ENCODE measurements around the gene CLSTN3. TPM values are rescaled to one million over a fixed set of nuclear protein-coding genes. Genes with fewer than 3 reads are reported as not detected.

Gene CLSTN3
- total and polyA plus RNA-seq, 9 of the 15 experiments (the other 6 are each of a cell fraction or from before 2014, with no cell fraction given) = 0.08 to 23.2 (median 11.0) TPM

DNA sequence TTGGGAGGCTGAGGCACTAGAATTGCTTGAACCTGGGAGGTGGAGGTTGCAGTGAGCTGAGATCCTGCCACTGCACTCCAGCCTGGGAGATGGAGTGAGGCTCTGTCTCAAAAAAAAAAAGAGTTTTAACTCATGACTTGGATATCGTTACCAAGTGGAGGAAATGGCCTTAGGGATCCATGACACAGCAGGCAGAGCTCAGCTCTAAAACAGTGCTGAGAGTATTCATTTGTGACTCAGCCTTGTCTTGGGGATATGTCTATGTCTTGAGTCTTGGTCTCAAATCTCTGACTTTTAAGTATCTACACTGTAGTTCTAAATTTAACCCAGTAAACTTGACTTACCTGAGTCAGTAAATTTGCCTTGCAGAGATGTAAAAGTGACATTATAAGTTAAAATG lies 50.5 kb downstream of the CLSTN3 start:
- intact Hi-C loops (cut with micrococcal nuclease) (loop anchor here (10.0 kb wide), 1 partner anchor 216 kb away; no protein-coding TSS in a partner anchor), in situ Hi-C loops (cut with MboI) (no loop called here)
- Histone ChIP-seq H3K4me3 (no peak overlapping the region), H3K9me3 (replicated peaks; ENCODE audit: control insufficient read depth, insufficient read depth, low read depth, low read length) (no peaks in the 10 kb centered on the region), H3K4me2 (ENCODE audit: insufficient read depth, low read length) (no peak overlapping the region), H3K9ac (ENCODE audit: insufficient read depth in 1 of 2, low read depth in 2 of 2, low read length in 2 of 2) (no peak overlapping the region), H3K79me2 (ENCODE audit: control insufficient read depth, insufficient read depth, low read length) (no peaks in the 10 kb centered on the region), H3K36me3 (ENCODE audit: control insufficient read depth, insufficient read depth, low read length) (no peaks in the 10 kb centered on the region), H3K27ac (ENCODE audit: extremely low read depth, low read depth, low read length) (no peak overlapping the region), H3K9me1 (ENCODE audit: control insufficient read depth, insufficient read depth, low read length) (no peaks in the 10 kb centered on the region), H3K4me1 (replicated peaks in 1 of 2; ENCODE audit: control insufficient read depth in 2 of 2, insufficient read depth in 2 of 2, low read length in 2 of 2) (no peaks in the 10 kb centered on the region), H3K27me3 (ENCODE audit: control insufficient read depth in 2 of 2, insufficient read depth in 2 of 2, low read length in 2 of 2) (no peaks in the 10 kb centered on the region), H2AFZ (ENCODE audit: low read depth, low read length) (no peak overlapping the region), H4K20me1 (replicated peaks; ENCODE audit: control insufficient read depth, insufficient read depth, low read length) (no peaks in the 10 kb centered on the region)
- 0% methylated on average over 1 of the region's 1 CpG for WGBS (ENCODE audit: insufficient coverage, low coverage, missing lambda C conversion rate)
- DNase-seq (ENCODE audit: extremely low read depth in 1 of 4, low spot score in 3 of 4) (no peak), FAIRE-seq (no peak), ATAC-seq (no peak)
- ChIA-PET CTCF (ENCODE audit: low intra/inter-chr PET ratio) (no interaction called here), POLR2A (interaction anchor here (0.7 kb wide), 1 partner anchor 914 kb away, joined by 4 read pairs; no protein-coding TSS in a partner anchor)
- BruUV-seq (replicated peaks) = no TSS peak
- TF ChIP-seq STAG1 (CRISPR knock-in tag; IDR thresholded peaks at IDR 0.05; ENCODE audit: borderline replicate concordance) = no peak
- TF ChIP-seq, protein P1, sequence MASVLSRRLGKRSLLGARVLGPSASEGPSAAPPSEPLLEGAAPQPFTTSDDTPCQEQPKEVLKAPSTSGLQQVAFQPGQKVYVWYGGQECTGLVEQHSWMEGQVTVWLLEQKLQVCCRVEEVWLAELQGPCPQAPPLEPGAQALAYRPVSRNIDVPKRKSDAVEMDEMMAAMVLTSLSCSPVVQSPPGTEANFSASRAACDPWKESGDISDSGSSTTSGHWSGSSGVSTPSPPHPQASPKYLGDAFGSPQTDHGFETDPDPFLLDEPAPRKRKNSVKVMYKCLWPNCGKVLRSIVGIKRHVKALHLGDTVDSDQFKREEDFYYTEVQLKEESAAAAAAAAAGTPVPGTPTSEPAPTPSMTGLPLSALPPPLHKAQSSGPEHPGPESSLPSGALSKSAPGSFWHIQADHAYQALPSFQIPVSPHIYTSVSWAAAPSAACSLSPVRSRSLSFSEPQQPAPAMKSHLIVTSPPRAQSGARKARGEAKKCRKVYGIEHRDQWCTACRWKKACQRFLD (CRISPR knock-in tag; IDR thresholded peaks at IDR 0.05) = no peak
- TF ChIP-seq CEBPB (tag; IDR thresholded peaks at IDR 0.05) = no peak
- TF ChIP-seq, protein P2, sequence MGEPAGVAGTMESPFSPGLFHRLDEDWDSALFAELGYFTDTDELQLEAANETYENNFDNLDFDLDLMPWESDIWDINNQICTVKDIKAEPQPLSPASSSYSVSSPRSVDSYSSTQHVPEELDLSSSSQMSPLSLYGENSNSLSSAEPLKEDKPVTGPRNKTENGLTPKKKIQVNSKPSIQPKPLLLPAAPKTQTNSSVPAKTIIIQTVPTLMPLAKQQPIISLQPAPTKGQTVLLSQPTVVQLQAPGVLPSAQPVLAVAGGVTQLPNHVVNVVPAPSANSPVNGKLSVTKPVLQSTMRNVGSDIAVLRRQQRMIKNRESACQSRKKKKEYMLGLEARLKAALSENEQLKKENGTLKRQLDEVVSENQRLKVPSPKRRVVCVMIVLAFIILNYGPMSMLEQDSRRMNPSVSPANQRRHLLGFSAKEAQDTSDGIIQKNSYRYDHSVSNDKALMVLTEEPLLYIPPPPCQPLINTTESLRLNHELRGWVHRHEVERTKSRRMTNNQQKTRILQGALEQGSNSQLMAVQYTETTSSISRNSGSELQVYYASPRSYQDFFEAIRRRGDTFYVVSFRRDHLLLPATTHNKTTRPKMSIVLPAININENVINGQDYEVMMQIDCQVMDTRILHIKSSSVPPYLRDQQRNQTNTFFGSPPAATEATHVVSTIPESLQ (CRISPR knock-in tag; IDR thresholded peaks at IDR 0.05) = no peak
- no peak for TF ChIP-seq ATF1 (CRISPR knock-in tag; IDR thresholded peaks at IDR 0.05)
- no peak for TF ChIP-seq ATF1 (tag; IDR thresholded peaks at IDR 0.05)
- TF ChIP-seq ZFP36 (IDR thresholded peaks at IDR 0.05; ENCODE audit: low read depth, low read length, partially characterized antibody) = no peak
- TF ChIP-seq JUND (IDR thresholded peaks at IDR 0.05; ENCODE audit: borderline replicate concordance, low read depth, low read length) = no peak
- TF ChIP-seq JUND (tag; IDR thresholded peaks at IDR 0.05; ENCODE audit: borderline replicate concordance, low read depth, low read length) = no peak
- TF ChIP-seq, protein P3, sequence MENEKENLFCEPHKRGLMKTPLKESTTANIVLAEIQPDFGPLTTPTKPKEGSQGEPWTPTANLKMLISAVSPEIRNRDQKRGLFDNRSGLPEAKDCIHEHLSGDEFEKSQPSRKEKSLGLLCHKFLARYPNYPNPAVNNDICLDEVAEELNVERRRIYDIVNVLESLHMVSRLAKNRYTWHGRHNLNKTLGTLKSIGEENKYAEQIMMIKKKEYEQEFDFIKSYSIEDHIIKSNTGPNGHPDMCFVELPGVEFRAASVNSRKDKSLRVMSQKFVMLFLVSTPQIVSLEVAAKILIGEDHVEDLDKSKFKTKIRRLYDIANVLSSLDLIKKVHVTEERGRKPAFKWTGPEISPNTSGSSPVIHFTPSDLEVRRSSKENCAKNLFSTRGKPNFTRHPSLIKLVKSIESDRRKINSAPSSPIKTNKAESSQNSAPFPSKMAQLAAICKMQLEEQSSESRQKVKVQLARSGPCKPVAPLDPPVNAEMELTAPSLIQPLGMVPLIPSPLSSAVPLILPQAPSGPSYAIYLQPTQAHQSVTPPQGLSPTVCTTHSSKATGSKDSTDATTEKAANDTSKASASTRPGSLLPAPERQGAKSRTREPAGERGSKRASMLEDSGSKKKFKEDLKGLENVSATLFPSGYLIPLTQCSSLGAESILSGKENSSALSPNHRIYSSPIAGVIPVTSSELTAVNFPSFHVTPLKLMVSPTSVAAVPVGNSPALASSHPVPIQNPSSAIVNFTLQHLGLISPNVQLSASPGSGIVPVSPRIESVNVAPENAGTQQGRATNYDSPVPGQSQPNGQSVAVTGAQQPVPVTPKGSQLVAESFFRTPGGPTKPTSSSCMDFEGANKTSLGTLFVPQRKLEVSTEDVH (IDR thresholded peaks at IDR 0.05; ENCODE audit: low read depth, partially characterized antibody) = no peak
- no peak for TF ChIP-seq ZBTB8A (IDR thresholded peaks at IDR 0.05; ENCODE audit: partially characterized antibody)
- TF ChIP-seq DACH1 (IDR thresholded peaks at IDR 0.05; ENCODE audit: partially characterized antibody) = no peak
- TF ChIP-seq SIN3B (IDR thresholded peaks at IDR 0.05; ENCODE audit: low read depth) = no peak

Measured in K562 (cell line).